Duodenal mucosa (tissue), 2 donors: ENCODE data around the gene DNAH5.

Experiments used
- H3K27ac ChIP-seq: one replicate; pipeline ENCODE4 v1.7.0; 2013; ENCODE audit warnings: low read depth, low read length
- H3K27me3 ChIP-seq, 2 donors: one replicate each; pipeline ENCODE4 v1.7.0; 2013; ENCODE audit warnings: low read length in 2 of 2, control low read depth in 1 of 2; ENCODE audit not compliant: insufficient read depth in 2 of 2, control insufficient read depth in 1 of 2
- H3K36me3 ChIP-seq, 2 donors: one replicate each; pipeline ENCODE4 v1.7.0; 2013; ENCODE audit warnings: low read length in 2 of 2, control low read depth in 1 of 2; ENCODE audit not compliant: insufficient read depth in 2 of 2, control insufficient read depth in 1 of 2
- H3K4me1 ChIP-seq, 2 donors: one replicate each; pipeline ENCODE4 v1.7.0; 2013; ENCODE audit warnings: low read length in 2 of 2, control low read depth in 1 of 2; ENCODE audit not compliant: insufficient read depth in 2 of 2, control insufficient read depth in 1 of 2
- H3K4me3 ChIP-seq, 2 donors: one replicate each; pipeline ENCODE4 v1.7.0; 2013; ENCODE audit warnings: low read length in 2 of 2, low read depth in 1 of 2
- H3K9ac ChIP-seq, 2 donors: one replicate each; pipeline ENCODE4 v1.7.0; 2013; ENCODE audit warnings: low read length in 2 of 2, low read depth in 1 of 2
- H3K9me3 ChIP-seq, 2 donors: one replicate each; pipeline ENCODE4 v1.7.0; 2013; ENCODE audit warnings: low read length in 2 of 2, control low read depth in 1 of 2; ENCODE audit not compliant: control insufficient read depth in 1 of 2

The DNAH5 gene

DNA sequence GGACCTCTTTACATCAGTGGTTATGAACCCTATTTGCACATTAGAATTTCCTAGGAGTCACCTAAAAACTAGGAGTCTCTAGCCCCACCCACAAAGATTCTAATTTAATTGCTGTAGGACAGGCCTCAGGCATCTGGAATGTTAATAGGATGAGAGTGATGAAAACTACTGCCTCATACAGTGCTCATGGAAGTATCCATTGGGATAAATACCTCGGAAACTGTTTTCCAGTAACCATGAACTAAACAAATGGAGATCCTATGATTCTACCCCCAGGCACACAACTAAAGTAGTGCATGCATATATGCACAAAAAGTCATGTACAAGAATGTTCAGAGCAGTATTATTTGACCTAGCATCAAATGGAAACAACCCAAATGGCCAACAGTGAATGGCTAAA lies 286.3 kb downstream of the DNAH5 start:
- no peaks in the 10 kb centered on the region for H3K4me1 ChIP-seq
- no peaks in the 10 kb centered on the region for H3K9me3 ChIP-seq
- H3K27ac ChIP-seq, result no peak overlapping the region

DNA sequence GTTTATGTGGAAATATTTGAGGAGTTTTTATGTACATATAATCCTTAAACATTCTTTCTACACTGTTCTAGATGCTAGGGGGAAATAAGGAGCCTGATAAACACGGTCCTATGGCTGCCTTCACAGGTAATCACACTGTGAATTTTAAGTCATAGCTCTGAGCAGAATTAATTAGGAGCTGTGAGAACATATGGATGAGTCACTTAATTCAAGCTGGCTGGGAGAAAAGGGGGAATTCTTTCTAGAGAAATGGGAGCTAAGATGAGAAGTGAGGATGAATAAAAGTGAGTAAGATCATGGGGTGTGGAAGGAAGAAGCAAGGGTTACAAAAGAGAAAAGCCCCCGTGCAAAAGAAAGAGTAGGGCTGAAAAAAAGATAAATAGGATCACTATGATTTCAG lies 290.8 kb downstream of the DNAH5 start:
- no peak overlapping the region for H3K9ac ChIP-seq
- H3K27ac ChIP-seq, result no peak overlapping the region
- H3K36me3 ChIP-seq, result no peaks in the 10 kb centered on the region

More for the DNA sequence above, 286.3 kb downstream of the DNAH5 start:
- Histone ChIP-seq H3K4me3 (no peak overlapping the region), H3K36me3 (no peaks in the 10 kb centered on the region), H3K27me3 (no peaks in the 10 kb centered on the region), H3K9ac (no peak overlapping the region)

DNA sequence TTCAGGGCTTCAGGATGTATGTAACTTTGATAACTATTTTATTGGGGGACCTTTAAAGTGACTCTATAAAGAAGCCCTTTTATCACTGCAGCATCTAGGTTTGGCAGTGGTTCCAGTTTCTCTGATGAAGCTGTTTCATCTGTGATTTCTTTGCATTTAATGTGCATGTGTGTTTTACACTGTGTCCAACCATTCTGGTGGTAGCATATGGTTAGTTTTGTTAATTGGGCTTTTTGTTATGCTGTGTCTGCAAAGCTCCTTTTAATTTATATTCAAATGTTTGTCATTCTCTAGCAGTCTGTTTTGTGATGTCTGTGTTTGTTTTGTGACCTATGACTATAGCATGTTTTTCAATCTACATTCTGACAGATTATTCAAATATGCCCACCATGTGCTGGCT lies 294.8 kb downstream of the DNAH5 start:
- Histone ChIP-seq H3K27ac (no peak overlapping the region), H3K9ac (no peak overlapping the region), H3K4me1 (no peaks in the 10 kb centered on the region), H3K27me3 (no peaks in the 10 kb centered on the region), H3K36me3 (no peaks in the 10 kb centered on the region), H3K9me3 (no peaks in the 10 kb centered on the region), H3K4me3 (no peak overlapping the region)

More for the DNA sequence above, 290.8 kb downstream of the DNAH5 start:
- H3K9me3 ChIP-seq, result no peaks in the 10 kb centered on the region
- H3K27me3 ChIP-seq, result no peaks in the 10 kb centered on the region
- H3K4me3 ChIP-seq, result no peak overlapping the region
- H3K4me1 ChIP-seq, result no peaks in the 10 kb centered on the region

DNA sequence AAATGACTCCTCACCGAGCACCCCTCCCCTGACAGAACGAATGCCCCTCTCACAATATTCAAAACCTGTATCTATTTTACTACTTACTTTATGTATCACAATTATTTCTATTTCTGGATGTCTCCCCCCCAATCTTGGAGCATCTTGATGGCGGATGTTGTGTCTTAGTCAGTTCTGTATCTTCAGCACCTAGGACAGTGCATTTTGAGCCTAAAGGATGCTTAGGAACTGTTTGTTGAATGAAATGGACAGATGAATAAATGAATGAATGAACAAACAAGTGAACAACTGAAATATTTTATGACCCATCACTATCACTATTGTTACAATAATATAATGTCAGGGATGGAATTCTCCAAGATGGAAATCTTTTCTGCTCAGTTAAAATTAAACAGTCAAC lies 295.7 kb downstream of the DNAH5 start:
- Histone ChIP-seq H3K4me1 (no peaks in the 10 kb centered on the region), H3K9me3 (no peaks in the 10 kb centered on the region), H3K27me3 (no peaks in the 10 kb centered on the region), H3K27ac (no peak overlapping the region), H3K9ac (no peak overlapping the region), H3K4me3 (no peak overlapping the region), H3K36me3 (no peaks in the 10 kb centered on the region)

DNA sequence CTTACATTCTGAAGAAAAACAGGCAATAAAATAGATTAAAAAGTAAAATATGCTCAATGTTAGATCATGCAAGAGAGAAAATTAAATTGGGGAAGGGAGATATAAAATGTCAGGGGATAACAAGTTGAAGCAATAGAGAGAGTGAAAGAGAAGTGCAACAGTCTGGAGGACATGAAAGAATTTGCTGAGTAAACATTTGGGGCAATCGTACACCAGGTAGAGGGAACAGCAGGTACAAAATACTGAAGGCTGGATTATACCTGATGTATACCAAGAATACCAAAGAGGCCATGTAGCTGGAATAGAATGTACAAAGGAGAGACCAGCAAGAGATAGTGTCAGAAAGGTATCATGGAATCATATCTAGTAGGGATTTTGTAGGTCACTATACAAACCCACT lies 300.8 kb downstream of the DNAH5 start:
- Histone ChIP-seq H3K27me3 (no peaks in the 10 kb centered on the region), H3K27ac (no peak overlapping the region), H3K9me3 (no peaks in the 10 kb centered on the region), H3K9ac (no peak overlapping the region), H3K36me3 (no peaks in the 10 kb centered on the region), H3K4me1 (no peaks in the 10 kb centered on the region), H3K4me3 (no peak overlapping the region)

DNA sequence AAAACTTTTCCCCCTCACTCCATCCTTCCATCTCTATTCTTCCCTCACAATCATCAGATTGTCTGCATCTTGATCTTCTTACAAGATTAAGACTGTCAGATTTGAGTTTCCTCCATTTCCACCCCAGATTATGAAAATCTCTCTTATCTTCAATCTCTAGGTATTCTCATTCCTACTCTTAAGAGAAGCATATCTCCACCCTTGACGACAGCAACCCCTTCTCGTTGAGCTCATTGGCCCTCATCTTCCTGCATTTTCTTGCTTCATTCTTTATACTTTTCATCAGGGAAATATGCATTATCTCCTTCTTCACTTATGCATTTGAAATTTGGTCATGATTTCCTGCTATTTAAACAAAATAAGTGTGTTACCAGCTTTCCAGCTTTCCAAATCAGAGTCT lies 301.3 kb downstream of the DNAH5 start:
- no peaks in the 10 kb centered on the region for H3K4me1 ChIP-seq
- no peaks in the 10 kb centered on the region for H3K27me3 ChIP-seq
- H3K36me3 ChIP-seq, result no peaks in the 10 kb centered on the region

More for the DNA sequence above, 301.3 kb downstream of the DNAH5 start:
- Histone ChIP-seq H3K9ac (no peak overlapping the region), H3K9me3 (no peaks in the 10 kb centered on the region), H3K4me3 (no peak overlapping the region), H3K27ac (no peak overlapping the region)
